Testis (tissue), 3 donors: ENCODE results near the gene ATF7. TPM values are rescaled to one million over a fixed set of nuclear protein-coding genes. Genes with fewer than 3 reads are reported as not detected.

ENCODE experiments used
- DNase-seq: peaks from one replicate; pipeline ENCODE4 v3.0.0-alpha.2; 2019
- H3K27ac ChIP-seq, 2 donors: fragments of 200-600 bp; sonication (generic); one replicate each; pipeline ENCODE4 v1.5.1; 2019
- H3K27me3 ChIP-seq: fragments of 200-600 bp; sonication (generic); one replicate; pipeline ENCODE4 v1.5.1; 2019
- H3K36me3 ChIP-seq: fragments of 200-600 bp; sonication (generic); one replicate; pipeline ENCODE4 v1.5.1; 2017; ENCODE audit warnings: low read depth; ENCODE audit errors: missing control alignments
- H3K4me1 ChIP-seq: fragments of 200-600 bp; sonication (generic); one replicate; pipeline ENCODE4 v1.5.1; 2019
- H3K4me3 ChIP-seq, 2 donors: fragments of 200-600 bp; sonication (generic); one replicate each; pipeline ENCODE4 v1.5.1; 2017 to 2019
- H3K9me3 ChIP-seq: fragments of 200-600 bp; sonication (generic); one replicate; pipeline ENCODE4 v1.5.1; 2017
- CTCF ChIP-seq, 3 experiments: fragments of 450-650 bp in 2 of 3; fragments of 200-600 bp in 1 of 3; sonication (generic) in 1 of 3; IDR thresholded peaks; one replicate each; pipeline ENCODE4 v1.5.1; 2016 to 2019; ENCODE audit warnings: antibody characterized with exemption in 3 of 3, mild to moderate bottlenecking in 2 of 3, moderate library complexity in 1 of 3
- POLR2A ChIP-seq: fragments of 450-650 bp; IDR thresholded peaks from one replicate; pipeline ENCODE4 v1.6.1; 2017; ENCODE audit warnings: antibody characterized with exemption, mild to moderate bottlenecking, moderate library complexity
- WGBS, 2 donors: methylation state at CpG; one replicate each; pipeline ENCODE4 v1.1.5; 2018; 5-methylcytosine and 5-hydroxymethylcytosine counted together
- intact Hi-C: fragments of 100-400 bp; cut with DNase I; formaldehyde crosslinking; loops from one replicate; pipeline ENCODE4 v1.15.1; 2023; ENCODE audit warnings: low total_unique reads
- polyA plus RNA-seq: library from polyadenylated mRNA; stranded (reverse); fragments of 350-450 nt; fragmentation: Illumina TruSeq; extraction: RNeasy Lipid Tissue Mini Kit (QIAGEN cat#74804); gene quantifications from one replicate; pipeline ENCODE4 v1.2.3, GENCODE V29; 2014; ENCODE audit warnings: low read depth, low replicate concordance; ENCODE audit not compliant: insufficient read depth
- total RNA-seq, 2 donors: library from RNA; depleted of rRNA; stranded (reverse); fragments of >200 nt; gene quantifications; one replicate each; pipeline ENCODE4 v1.2.3, GENCODE V29; 2016

ATF7 gene
- total and polyA plus RNA-seq, 3 donors from 2014 or later: 31.6 to 59.8 (median 55.1) TPM

GRCh38 chr12:53510181-53510812 is 115.9 kb downstream of the ATF7 start:
- no peak for DNase-seq
- Histone ChIP-seq H3K4me1 (peaks cover 8% of the 10 kb centered on the region), H3K36me3 (no peaks in the 10 kb centered on the region), H3K27ac (no peak overlapping the region), H3K4me3 (no peak overlapping the region), H3K9me3 (no peaks in the 10 kb centered on the region), H3K27me3 (no peaks in the 10 kb centered on the region)
- intact Hi-C loops: no loop called here
- no peak for TF ChIP-seq CTCF (IDR thresholded peaks at IDR 0.05)
- no peak for TF ChIP-seq POLR2A
- WGBS, 2 donors: 85 to 87% methylated on average over 9 of the region's 9 CpGs

GRCh38 chr12:53508534-53509170 is 117.5 kb downstream of the ATF7 start:
- no peak overlapping the region for H3K27ac ChIP-seq
- H3K9me3 ChIP-seq: no peaks in the 10 kb centered on the region
- peaks cover 25% of the 10 kb centered on the region for H3K4me1 ChIP-seq
- DNase-seq: peak; percentile 90
- no peaks in the 10 kb centered on the region for H3K27me3 ChIP-seq
- H3K4me3 ChIP-seq: no peak overlapping the region
- TF ChIP-seq POLR2A (no peak), CTCF (IDR thresholded peaks at IDR 0.05) (peak; percentile 76 to 94 (median 90))
- intact Hi-C loops: loop anchor here (10.0 kb wide), 2 partner anchors 54 to 184 kb away; partner anchors contain the start of genes AAAS and PCBP2
- H3K36me3 ChIP-seq: no peaks in the 10 kb centered on the region
- WGBS, 2 donors: 37 to 46% methylated on average over 6 to 7 of the region's 7 CpGs

GRCh38 chr12:53507603-53507885 is 118.6 kb downstream of the ATF7 start:
- H3K36me3 ChIP-seq: no peaks in the 10 kb centered on the region
- H3K4me3 ChIP-seq: no peak overlapping the region
- intact Hi-C loops: loop anchor here (10.0 kb wide), 2 partner anchors 53 to 183 kb away; partner anchors contain the start of genes AAAS and PCBP2

GRCh38 chr12:53506881-53507602 is 119.1 kb downstream of the ATF7 start, which contains the start of gene NPFF:
Gene NPFF (minus strand): TSS chr12:53507484. CDS start chr12:53507474, 10 bp downstream.
- TF ChIP-seq CTCF (IDR thresholded peaks at IDR 0.05) (no peak), POLR2A (no peak)
- Histone ChIP-seq H3K4me3 (no peak within 1 kb of the TSS), H3K9me3 (no peaks in the 10 kb centered on the region), H3K4me1 (peaks cover 41% of the 10 kb centered on the region), H3K27me3 (no peaks in the 10 kb centered on the region), H3K27ac (peak within 1 kb of the TSS in 1 of 2 donors; percentile 21), H3K36me3 (no peaks in the 10 kb centered on the region)
- intact Hi-C loops: loop anchor here (10.0 kb wide), 2 partner anchors 52 to 182 kb away; partner anchors contain the start of genes AAAS and PCBP2
- DNase-seq: no peak
- WGBS, 2 donors: 87 to 91% methylated on average over 5 to 9 of the region's 9 CpGs

More at GRCh38 chr12:53507603-53507885, 118.6 kb downstream of the ATF7 start:
- H3K4me1 ChIP-seq: peaks cover 36% of the 10 kb centered on the region
- no peak overlapping the region for H3K27ac ChIP-seq
- WGBS, 2 donors: 92 to 93% methylated on average over 4 of the region's 4 CpGs
- no peak for TF ChIP-seq CTCF (IDR thresholded peaks at IDR 0.05)
- TF ChIP-seq POLR2A: no peak
- H3K27me3 ChIP-seq: no peaks in the 10 kb centered on the region
- no peak for DNase-seq
- H3K9me3 ChIP-seq: no peaks in the 10 kb centered on the region
